Lower leg skin (tissue), 3 donors: Measurements from ENCODE around the gene S100A7A.

Source experiments
- CTCF ChIP-seq, 3 donors: fragments of 450-650 bp; IDR thresholded peaks; one replicate each; pipeline ENCODE4 v1.5.1; 2016; ENCODE audit warnings: antibody characterized with exemption in 3 of 3, mild to moderate bottlenecking in 3 of 3, moderate library complexity in 2 of 3
- POLR2A ChIP-seq, 2 donors: fragments of 450-650 bp; IDR thresholded peaks; one replicate each; pipeline ENCODE4 v1.6.1; 2016 to 2017; ENCODE audit warnings: antibody characterized with exemption in 2 of 2, mild to moderate bottlenecking in 1 of 2, moderate library complexity in 1 of 2

GRCh38 chr1:153470707-153471106, 54.4 kb downstream of the S100A7A start:
- no peak for TF ChIP-seq CTCF (IDR thresholded peaks at IDR 0.05)
- TF ChIP-seq POLR2A (IDR thresholded peaks at IDR 0.05) = no peak
